B cell (primary cell): ENCODE results near the gene ANKRD62. TPM values are rescaled to one million over a fixed set of nuclear protein-coding genes. Genes with fewer than 3 reads are reported as not detected.

Experiments
- ATAC-seq: fragments of 200-7000 bp; cut with Tn5 transposase; one replicate; pipeline ENCODE4 v1.10.0; 2021; ENCODE audit warnings: low read depth, mild to moderate bottlenecking, moderate number of reproducible peaks, moderate library complexity
- CTCF ChIA-PET: fragments of 350-600 bp; sonication (Branson Sonifier 250); formaldehyde crosslinking; loops from one replicate; lab custom pipeline; 2021; ENCODE audit warnings: antibody characterized with exemption, inconsistent platforms; lab: Charles Lee
- POLR2A ChIA-PET: fragments of 350-600 bp; sonication (Branson Sonifier 250); formaldehyde crosslinking; loops from one replicate; lab custom pipeline; 2021; ENCODE audit warnings: antibody characterized with exemption; lab: Charles Lee
- DNase-seq: peaks from one replicate; pipeline ENCODE4 v3.0.0; 2013
- H2AFZ ChIP-seq: 2 replicates; pipeline ENCODE4 v1.6.1; 2012; ENCODE audit warnings: mild to moderate bottlenecking, low read depth, low read length; ENCODE audit not compliant: insufficient read depth, poor library complexity, severe bottlenecking
- H3K27ac ChIP-seq, 2 donors: 1 replicate in 1 of 2; 2 replicates in 1 of 2; pipeline ENCODE4 v1.5.1; 2012 to 2013; ENCODE audit warnings: low read length in 2 of 2, mild to moderate bottlenecking in 2 of 2, moderate library complexity in 1 of 2
- H3K27me3 ChIP-seq, 4 experiments: fragments of 200-600 bp in 1 of 4; sonication (generic) in 1 of 4; replicated peaks in 1 of 4; 1 replicate in 2 of 4; 2 replicates in 2 of 4; pipeline versions ENCODE4 v1.6.1 to v1.7.0; 2013 to 2016; ENCODE audit warnings: low read length in 3 of 4, mild to moderate bottlenecking in 2 of 4, mixed read lengths in 1 of 4, moderate library complexity in 1 of 4; ENCODE audit not compliant: insufficient read depth in 4 of 4, control insufficient read depth in 3 of 4; ENCODE audit errors: control extremely low read depth in 1 of 4
- H3K36me3 ChIP-seq, 2 experiments: replicated peaks in 1 of 2; 1 replicate in 1 of 2; 2 replicates in 1 of 2; pipeline versions ENCODE4 v1.6.1 to v1.7.1; 2013; ENCODE audit warnings: low read length in 1 of 2; ENCODE audit not compliant: insufficient read depth in 2 of 2, control insufficient read depth in 1 of 2; ENCODE audit errors: control extremely low read depth in 1 of 2, extremely low read depth in 1 of 2
- H3K4me1 ChIP-seq, 2 donors: fragments of 200-600 bp in 1 of 2; sonication (generic) in 1 of 2; 1 replicate in 1 of 2; 2 replicates in 1 of 2; pipeline versions ENCODE4 v1.5.1 to v1.6.1; 2013 to 2017; ENCODE audit warnings: low read length in 2 of 2; ENCODE audit not compliant: control insufficient read depth in 2 of 2, insufficient read depth in 2 of 2
- H3K4me2 ChIP-seq: replicated peaks from 2 replicates; pipeline ENCODE3; 2012; ENCODE audit warnings: mild to moderate bottlenecking, low read depth, low read length; ENCODE audit not compliant: poor library complexity, severe bottlenecking
- H3K4me3 ChIP-seq, 5 experiments: fragments of 200-600 bp in 1 of 5; sonication (generic) in 1 of 5; 1 replicate in 3 of 5; 2 replicates in 2 of 5; pipeline versions ENCODE4 v1.5.1 to v1.7.0; 2011 to 2016; ENCODE audit warnings: low read length in 4 of 5, mild to moderate bottlenecking in 4 of 5, low read depth in 2 of 5, control low read depth in 1 of 5, moderate library complexity in 1 of 5; ENCODE audit not compliant: insufficient read depth in 1 of 5; ENCODE audit errors: control extremely low read depth in 1 of 5, extremely low read depth in 1 of 5
- H3K79me2 ChIP-seq: fragments of 200-600 bp; sonication (generic); one replicate; pipeline ENCODE4 v1.6.0; 2016; ENCODE audit warnings: low read length; ENCODE audit not compliant: control insufficient read depth, insufficient read depth
- H3K9ac ChIP-seq: fragments of 200-600 bp; sonication (generic); 2 replicates; pipeline ENCODE4 v1.6.1; 2017; ENCODE audit warnings: mild to moderate bottlenecking, low read length, moderate library complexity
- H3K9me3 ChIP-seq, 3 donors: one replicate each; pipeline versions ENCODE4 v1.6.1 to v1.7.1; 2013; ENCODE audit warnings: low read length in 2 of 3; ENCODE audit not compliant: control insufficient read depth in 2 of 3, insufficient read depth in 1 of 3; ENCODE audit errors: control extremely low read depth in 1 of 3
- H4K20me1 ChIP-seq: 2 replicates; pipeline ENCODE4 v1.6.0; 2012; ENCODE audit warnings: mild to moderate bottlenecking, low read length; ENCODE audit not compliant: insufficient read depth, control insufficient read depth, poor library complexity, severe bottlenecking
- H3K27ac Mint-ChIP-seq: one replicate; pipeline ENCODE4 v1.8.0; 2021; ENCODE audit warnings: mixed read lengths
- H3K27me3 Mint-ChIP-seq: one replicate; pipeline ENCODE4 v1.8.0; 2021; ENCODE audit warnings: mixed read lengths
- H3K4me1 Mint-ChIP-seq: one replicate; pipeline ENCODE4 v1.8.0; 2021; ENCODE audit warnings: mixed read lengths
- H3K4me3 Mint-ChIP-seq: one replicate; pipeline ENCODE4 v1.8.0; 2021; ENCODE audit warnings: mixed read lengths
- H3K9me3 Mint-ChIP-seq: one replicate; pipeline ENCODE4 v1.8.0; 2022; ENCODE audit warnings: mixed read lengths; ENCODE audit not compliant: insufficient read depth
- CTCF ChIP-seq: fragments of 200-600 bp; IDR thresholded peaks from one replicate; pipeline ENCODE4 v1.8.0; 2022; ENCODE audit warnings: antibody characterized with exemption, mild to moderate bottlenecking
- EZH2 ChIP-seq: IDR thresholded peaks from 2 replicates; pipeline ENCODE4 v1.6.1; 2012; ENCODE audit warnings: borderline replicate concordance, low read depth, mild to moderate bottlenecking, moderate library complexity, low read length; ENCODE audit not compliant: insufficient read depth, poor library complexity, severe bottlenecking
- WGBS: methylation state at CpG from one replicate; pipeline ENCODE4 v1.1.5; 2013; ENCODE audit warnings: missing lambda C conversion rate; ENCODE audit not compliant: insufficient coverage; 5-methylcytosine and 5-hydroxymethylcytosine counted together
- intact Hi-C: fragments of 100-400 bp; cut with micrococcal nuclease; formaldehyde crosslinking; loops from one replicate; pipeline ENCODE4 v1.10.0; 2022
- polyA plus RNA-seq: library from polyadenylated mRNA; depleted of rRNA; stranded (reverse); fragments of >200 nt; gene quantifications from 2 replicates; pipeline ENCODE4 v1.2.3, GENCODE V29; 2012
- total RNA-seq, 2 donors: library from RNA; stranded (reverse); fragments of 120-200 nt in 1 of 2; gene quantifications; 1 replicate in 1 of 2; 2 replicates in 1 of 2; pipeline versions ENCODE4 v1.2.3 to v1.2.4, GENCODE V29; 2013 to 2022

The ANKRD62 gene
- total and polyA plus RNA-seq, 2 donors (not counting 1 experiment from before 2014, with no cell fraction given): not detected

- intact Hi-C loops: no loop called here
- Histone ChIP-seq H3K27ac (no peak overlapping the region), H3K4me3 (no peak overlapping the region), H3K36me3 (no peaks in the 10 kb centered on the region), H3K4me1 (no peaks in the 10 kb centered on the region), H3K9ac (no peak overlapping the region), H3K9me3 (no peaks in the 10 kb centered on the region), H4K20me1 (no peaks in the 10 kb centered on the region), H3K4me2 (no peak overlapping the region), H3K27me3 (no peaks in the 10 kb centered on the region), H2AFZ (no peak overlapping the region), H3K79me2 (no peaks in the 10 kb centered on the region)
- H3K27me3 Mint-ChIP-seq: no peaks in the 10 kb centered on the region
- ChIA-PET POLR2A (no interaction called here), CTCF (interaction anchor here (0.5 kb wide), 1 partner anchor 124 kb away, joined by 3 read pairs; no protein-coding TSS in a partner anchor)
- no peak overlapping the region for H3K4me3 Mint-ChIP-seq
- TF ChIP-seq CTCF: no peak
- no peak for TF ChIP-seq EZH2
- no peaks in the 10 kb centered on the region for H3K9me3 Mint-ChIP-seq
- no peak overlapping the region for H3K27ac Mint-ChIP-seq
- no peak for ATAC-seq
- DNase-seq: no peak
- WGBS: 92% methylated on average over 14 of the region's 14 CpGs
- H3K4me1 Mint-ChIP-seq: no peaks in the 10 kb centered on the region
Measured at GRCh38 chr18:12061685-12062084, 32.0 kb upstream of the ANKRD62 start.

GRCh38 chr18:12062974-12063373, 30.7 kb upstream of the ANKRD62 start:
- H3K27me3 Mint-ChIP-seq: no peaks in the 10 kb centered on the region
- intact Hi-C loops: no loop called here
- H3K79me2 ChIP-seq: no peaks in the 10 kb centered on the region
- H2AFZ ChIP-seq: no peak overlapping the region
- H3K27ac Mint-ChIP-seq: no peak overlapping the region
- H3K27ac ChIP-seq: no peak overlapping the region
- 79% methylated on average over 4 of the region's 4 CpGs for WGBS
- no peak overlapping the region for H3K4me2 ChIP-seq
- H3K36me3 ChIP-seq: no peaks in the 10 kb centered on the region
- no peaks in the 10 kb centered on the region for H3K9me3 Mint-ChIP-seq
- no peaks in the 10 kb centered on the region for H3K4me1 Mint-ChIP-seq
- no peaks in the 10 kb centered on the region for H3K4me1 ChIP-seq
- H4K20me1 ChIP-seq: no peaks in the 10 kb centered on the region
- no peaks in the 10 kb centered on the region for H3K27me3 ChIP-seq
- no peak overlapping the region for H3K4me3 ChIP-seq
- ChIA-PET POLR2A (no interaction called here), CTCF (no interaction called here)
- H3K9ac ChIP-seq: no peak overlapping the region
- ATAC-seq (no peak), DNase-seq (peak; percentile 2)
- H3K4me3 Mint-ChIP-seq: no peak overlapping the region
- TF ChIP-seq EZH2: no peak
- no peak for TF ChIP-seq CTCF
- H3K9me3 ChIP-seq: peaks cover 0 to 7% (median 0%) of the 10 kb centered on the region in 3 donors
